Measurements from ENCODE around the gene PTBP1.

GRCh38 chr19:776549-776948 lies 20.7 kb upstream of the PTBP1 start:
- TF ChIP-seq, protein P1, sequence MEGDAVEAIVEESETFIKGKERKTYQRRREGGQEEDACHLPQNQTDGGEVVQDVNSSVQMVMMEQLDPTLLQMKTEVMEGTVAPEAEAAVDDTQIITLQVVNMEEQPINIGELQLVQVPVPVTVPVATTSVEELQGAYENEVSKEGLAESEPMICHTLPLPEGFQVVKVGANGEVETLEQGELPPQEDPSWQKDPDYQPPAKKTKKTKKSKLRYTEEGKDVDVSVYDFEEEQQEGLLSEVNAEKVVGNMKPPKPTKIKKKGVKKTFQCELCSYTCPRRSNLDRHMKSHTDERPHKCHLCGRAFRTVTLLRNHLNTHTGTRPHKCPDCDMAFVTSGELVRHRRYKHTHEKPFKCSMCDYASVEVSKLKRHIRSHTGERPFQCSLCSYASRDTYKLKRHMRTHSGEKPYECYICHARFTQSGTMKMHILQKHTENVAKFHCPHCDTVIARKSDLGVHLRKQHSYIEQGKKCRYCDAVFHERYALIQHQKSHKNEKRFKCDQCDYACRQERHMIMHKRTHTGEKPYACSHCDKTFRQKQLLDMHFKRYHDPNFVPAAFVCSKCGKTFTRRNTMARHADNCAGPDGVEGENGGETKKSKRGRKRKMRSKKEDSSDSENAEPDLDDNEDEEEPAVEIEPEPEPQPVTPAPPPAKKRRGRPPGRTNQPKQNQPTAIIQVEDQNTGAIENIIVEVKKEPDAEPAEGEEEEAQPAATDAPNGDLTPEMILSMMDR (conservative IDR thresholded peaks at IDR 0.05; ENCODE audit: low read length) = no peak
- no peak for TF ChIP-seq EZH2phosphoT487 (IDR thresholded peaks at IDR 0.05; ENCODE audit: borderline replicate concordance, low read depth, low read length)

Measured in OCI-LY7 (cell line).